Measurements from ENCODE around the gene OR10V1.
"Not testable (repeated sequence)": the region's sequence is repeated elsewhere in the genome, so short reads cannot be mapped to it uniquely, and the experiment has no call there.

The OR10V1 gene

GRCh38 chr11:59708537-59708936 is 5.1 kb downstream of the OR10V1 start:
- no peak for DNase-seq

GRCh38 chr11:59707371-59707770 is 6.3 kb downstream of the OR10V1 start:
- DNase-seq: no peak

- DNase-seq: no peak
Observed at GRCh38 chr11:59706518-59707285, 6.9 kb downstream of the OR10V1 start.

GRCh38 chr11:59705294-59705693 is 8.4 kb downstream of the OR10V1 start:
- no peak for DNase-seq

GRCh38 chr11:59703515-59703914 is 10.1 kb downstream of the OR10V1 start:
- not testable (repeated sequence) for DNase-seq

- not testable (repeated sequence) for DNase-seq
Observed at GRCh38 chr11:59700157-59700556, 13.5 kb downstream of the OR10V1 start.

GRCh38 chr11:59698506-59698905 is 15.1 kb downstream of the OR10V1 start:
- no peak for DNase-seq

- no peak for DNase-seq
Observed at GRCh38 chr11:59692915-59693314, 20.7 kb downstream of the OR10V1 start.

- no peak for DNase-seq
Observed at GRCh38 chr11:59691156-59691555, 22.5 kb downstream of the OR10V1 start.

GRCh38 chr11:59689015-59689414 is 24.6 kb downstream of the OR10V1 start:
- DNase-seq: no peak

- DNase-seq: not testable (repeated sequence)
Observed at GRCh38 chr11:59681260-59681725, 32.4 kb downstream of the OR10V1 start.

GRCh38 chr11:59680287-59681154 is 33.1 kb downstream of the OR10V1 start:
- peak in 1 of 2 experiments; percentile 8 for DNase-seq

- no peak for DNase-seq
Observed at GRCh38 chr11:59679347-59679746, 34.3 kb downstream of the OR10V1 start.

GRCh38 chr11:59678813-59679165 is 34.9 kb downstream of the OR10V1 start:
- no peak for DNase-seq

- no peak for DNase-seq
Observed at GRCh38 chr11:59678118-59678812, 35.4 kb downstream of the OR10V1 start.

GRCh38 chr11:59676205-59676604 is 37.4 kb downstream of the OR10V1 start:
- DNase-seq: no peak

- no peak for DNase-seq
Observed at GRCh38 chr11:59674291-59674690, 39.4 kb downstream of the OR10V1 start.

- DNase-seq: no peak
Observed at GRCh38 chr11:59673291-59673690, 40.4 kb downstream of the OR10V1 start.

GRCh38 chr11:59671471-59671870 is 42.2 kb downstream of the OR10V1 start:
- DNase-seq: no peak

- no peak for DNase-seq
Observed at GRCh38 chr11:59669611-59670009, 44.0 kb downstream of the OR10V1 start.

- DNase-seq: peak; percentile 95 to 96
Observed at GRCh38 chr11:59668950-59669610, 44.6 kb downstream of the OR10V1 start, which contains the start of gene PATL1. Gene PATL1 (minus strand): TSS chr11:59669037. CDS start chr11:59668895, 142 bp downstream.

GRCh38 chr11:59668188-59668949 is 45.3 kb downstream of the OR10V1 start:
- no peak for DNase-seq

Data from NCI-H187 (cell line).